GM04504 (cell line): Measurements from ENCODE around the gene MRAS.
A peak's percentile ranks its signal among the peaks of the same experiment; 100 is the strongest.
"Not testable (repeated sequence)": the region's sequence is repeated elsewhere in the genome, so short reads cannot be mapped to it uniquely, and the experiment has no call there.

ENCODE experiments used
- DNase-seq: peaks from one replicate; pipeline ENCODE4 v3.0.0-alpha.2; 2012; ENCODE audit warnings: low read depth

Gene MRAS

DNA sequence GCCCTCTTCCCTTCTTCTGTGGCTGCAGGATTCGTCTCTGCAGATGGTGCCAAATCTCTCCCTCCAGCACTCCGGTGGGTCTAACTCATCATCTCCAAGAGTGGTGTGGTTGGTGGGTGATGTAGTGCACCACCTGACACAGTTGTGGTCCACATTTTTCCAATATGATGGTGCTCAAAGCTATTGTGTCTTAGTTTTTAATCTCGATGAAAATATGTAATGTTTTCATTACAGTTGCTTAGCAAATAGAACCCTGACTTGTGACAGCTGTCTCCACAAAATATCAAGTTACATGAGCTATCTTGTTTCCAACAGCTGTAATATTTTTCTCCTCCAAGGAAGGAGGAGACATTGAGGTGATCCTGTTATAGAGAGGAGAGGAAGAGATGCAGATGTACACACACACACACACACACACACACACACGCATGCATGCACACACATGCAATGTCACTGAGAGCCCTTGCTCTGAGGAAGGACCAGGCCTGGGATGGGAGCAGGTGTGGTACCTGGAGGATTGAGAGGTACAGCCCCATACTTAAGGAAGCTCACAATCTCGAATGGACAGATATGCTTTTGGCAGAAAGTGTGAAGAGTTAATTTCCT lies 70.3 kb downstream of the MRAS start:
- no peak for DNase-seq

- no peak for DNase-seq
These were observed 74.9 kb downstream of the MRAS start for GRCh38 chr3:138423316-138423715.

DNA sequence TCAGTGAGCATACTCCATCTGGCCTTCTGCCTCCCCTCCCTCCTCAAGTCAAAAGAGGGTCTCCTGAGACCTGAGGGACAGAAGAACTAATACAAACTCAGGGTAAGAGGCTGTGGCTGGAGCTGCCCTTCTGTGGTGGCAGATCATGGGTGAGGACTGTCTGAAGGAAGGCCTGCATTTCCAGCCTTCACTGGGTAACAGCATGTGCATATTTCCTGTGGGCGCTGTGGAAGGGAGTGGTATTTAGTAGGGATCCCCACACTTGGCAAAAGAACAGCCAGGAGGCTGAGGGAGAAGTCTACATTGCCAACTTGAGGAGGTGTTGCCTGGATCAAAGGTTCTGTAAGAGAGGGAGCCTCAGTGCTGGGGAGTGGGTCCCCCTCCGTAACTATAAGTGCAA lies 75.9 kb downstream of the MRAS start:
- no peak for DNase-seq

- DNase-seq: no peak
These were observed 77.8 kb downstream of the MRAS start for GRCh38 chr3:138426211-138426610.

- not testable (repeated sequence) for DNase-seq
These were observed 78.4 kb downstream of the MRAS start for GRCh38 chr3:138426754-138427153.

DNA sequence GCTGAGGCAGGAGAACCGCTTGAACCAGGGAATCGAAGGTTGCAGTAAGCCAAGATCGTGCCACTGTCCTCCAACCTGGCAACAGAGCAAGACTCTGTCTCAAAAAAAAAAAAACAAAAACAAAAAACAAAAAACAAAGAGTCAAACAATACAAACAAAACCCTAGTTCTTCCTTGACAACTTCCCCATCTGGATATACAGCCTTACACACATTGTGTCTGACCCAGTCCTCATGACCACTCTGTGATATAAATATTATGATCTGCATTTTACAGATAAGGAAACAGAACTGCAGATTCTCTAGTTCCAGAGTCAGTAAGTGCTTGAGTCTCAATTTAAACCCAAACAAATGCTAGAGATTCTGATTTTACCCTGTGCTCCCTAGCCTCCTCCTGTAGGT lies 81.3 kb downstream of the MRAS start:
- no peak for DNase-seq

DNA sequence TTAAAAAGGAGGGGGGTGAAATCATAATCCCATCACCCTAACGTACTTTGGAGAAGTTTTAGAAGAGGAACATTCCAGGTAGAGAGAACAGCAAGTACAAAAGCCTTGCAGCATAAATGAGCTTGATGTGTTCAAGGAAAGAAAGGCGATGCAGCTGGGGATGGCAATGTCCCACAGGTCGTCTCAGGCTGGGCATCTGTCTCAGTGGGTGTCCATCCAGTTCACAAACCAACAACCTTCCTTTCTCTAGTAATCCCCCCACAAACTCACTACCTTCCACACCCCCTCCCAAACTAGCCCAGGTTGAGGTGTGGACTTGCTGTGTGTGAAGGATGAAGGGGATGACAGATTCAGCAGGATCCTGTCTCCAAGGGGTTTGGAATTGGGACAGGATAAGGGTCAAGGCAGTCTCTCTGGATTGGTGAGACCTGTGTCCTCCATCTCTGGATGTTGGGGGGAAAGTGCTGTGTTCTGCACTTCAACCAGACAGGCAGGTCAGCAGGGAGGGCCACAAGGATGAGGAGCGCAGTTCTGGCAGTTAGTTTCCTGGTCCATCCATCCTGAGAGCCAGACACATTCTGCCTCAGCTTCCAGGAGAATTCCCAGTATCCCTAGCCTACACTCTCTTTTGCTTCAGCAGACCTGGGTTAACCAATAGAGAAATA lies 84.3 kb downstream of the MRAS start:
- DNase-seq: no peak

DNA sequence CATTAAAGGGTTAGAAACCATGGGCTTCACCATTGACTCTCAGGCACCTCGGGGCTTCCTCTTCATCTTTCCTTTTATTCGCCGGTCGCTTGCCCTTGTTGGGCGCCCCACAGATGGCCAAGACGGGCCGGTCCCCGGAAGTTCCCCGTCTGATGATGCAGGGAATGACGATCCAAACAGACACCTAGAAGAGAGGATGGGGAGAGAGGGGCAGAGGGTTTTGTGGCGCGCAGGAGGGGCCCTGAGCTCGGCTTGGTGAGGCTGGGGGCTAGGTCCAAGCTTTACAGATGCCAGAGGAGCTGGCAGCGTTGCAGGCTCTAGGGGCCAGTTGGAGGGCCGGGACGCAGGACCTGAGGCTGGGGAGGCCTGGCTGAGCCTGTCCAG lies 85.5 kb downstream of the MRAS start:
- DNase-seq: no peak

DNA sequence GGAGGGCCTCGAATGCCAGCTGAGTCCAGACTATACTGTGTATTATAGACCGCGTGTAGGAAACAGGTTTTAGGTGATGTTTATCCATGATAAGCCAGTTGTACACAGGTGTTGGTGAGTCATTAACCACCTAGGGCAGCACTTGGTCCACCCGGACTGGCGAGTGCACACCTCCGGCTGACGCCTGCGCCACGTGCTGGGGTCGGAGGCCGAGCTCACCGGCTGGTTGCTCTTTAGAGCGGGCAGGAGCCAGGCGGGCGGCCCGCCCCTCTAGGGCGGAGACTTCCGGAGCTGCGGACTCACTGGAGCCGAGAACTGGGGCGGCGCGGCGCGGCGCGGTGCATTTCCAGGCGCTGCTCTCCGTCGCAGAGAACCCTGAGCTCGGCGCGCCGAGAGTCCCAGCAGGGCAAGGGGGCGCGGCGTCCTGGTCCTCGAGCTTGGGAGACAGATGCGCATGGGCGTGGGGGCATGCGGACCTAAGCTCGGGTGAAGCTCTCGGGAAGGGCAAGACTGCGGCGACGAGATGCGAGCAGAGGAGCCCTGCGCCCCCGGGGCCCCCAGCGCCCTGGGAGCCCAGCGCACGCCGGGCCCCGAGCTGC lies 86.0 kb downstream of the MRAS start, which contains the start of gene ESYT3:
Gene ESYT3, plus strand, starts transcription at position 341 of the 599 bp plus-strand sequence. Its CDS starts 183 bp downstream, at position 524.
- DNase-seq: no peak

- DNase-seq: no peak
These were observed 86.7 kb downstream of the MRAS start for GRCh38 chr3:138434875-138435772.

GRCh38 chr3:138435840-138436239 lies 87.5 kb downstream of the MRAS start:
- DNase-seq: no peak

DNA sequence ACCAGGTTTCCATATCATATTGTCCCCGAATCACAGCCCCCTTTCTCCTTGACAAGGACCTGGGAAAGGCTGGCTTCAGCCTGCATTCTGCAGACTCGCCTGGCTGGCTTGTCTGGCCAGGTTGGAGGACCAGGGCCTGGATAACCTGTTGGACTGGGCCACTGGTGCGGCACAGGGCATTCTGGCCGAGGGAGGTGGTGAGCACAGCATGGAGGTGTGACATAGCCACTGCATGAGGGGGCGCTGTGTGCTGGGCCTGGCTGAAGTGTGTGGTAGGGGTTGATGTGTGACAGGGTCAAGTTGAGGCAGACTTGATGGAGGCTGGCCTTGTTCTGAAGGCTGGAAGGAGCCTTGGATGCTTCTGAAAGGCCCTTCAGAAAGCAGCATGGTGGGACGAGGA lies 88.9 kb downstream of the MRAS start:
- DNase-seq: no peak

DNA sequence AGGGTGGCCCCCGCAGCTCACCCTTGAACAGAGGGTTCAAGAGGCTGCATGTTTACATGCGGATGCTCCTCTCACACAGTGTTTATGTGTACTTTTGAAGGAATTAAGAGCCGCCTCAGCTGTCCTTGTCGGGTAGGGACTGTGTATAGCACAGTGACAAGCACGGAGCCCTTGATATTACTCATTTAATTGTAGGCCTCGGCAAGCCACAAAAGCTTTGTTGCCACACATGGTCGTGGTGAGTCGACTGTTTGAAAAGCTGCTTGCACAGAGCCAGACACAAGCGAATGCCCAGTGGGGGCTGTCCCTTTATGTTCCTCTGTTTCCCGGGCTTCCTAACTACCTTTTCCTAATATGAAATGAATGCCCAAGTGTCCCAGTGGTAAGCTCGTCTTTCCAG lies 90.5 kb downstream of the MRAS start:
- no peak for DNase-seq

- no peak for DNase-seq
These were observed 91.3 kb downstream of the MRAS start for GRCh38 chr3:138439646-138440045.

- no peak for DNase-seq
These were observed 91.7 kb downstream of the MRAS start for GRCh38 chr3:138440121-138440521.

GRCh38 chr3:138440596-138440995 lies 92.2 kb downstream of the MRAS start:
- DNase-seq: peak; percentile 55

DNA sequence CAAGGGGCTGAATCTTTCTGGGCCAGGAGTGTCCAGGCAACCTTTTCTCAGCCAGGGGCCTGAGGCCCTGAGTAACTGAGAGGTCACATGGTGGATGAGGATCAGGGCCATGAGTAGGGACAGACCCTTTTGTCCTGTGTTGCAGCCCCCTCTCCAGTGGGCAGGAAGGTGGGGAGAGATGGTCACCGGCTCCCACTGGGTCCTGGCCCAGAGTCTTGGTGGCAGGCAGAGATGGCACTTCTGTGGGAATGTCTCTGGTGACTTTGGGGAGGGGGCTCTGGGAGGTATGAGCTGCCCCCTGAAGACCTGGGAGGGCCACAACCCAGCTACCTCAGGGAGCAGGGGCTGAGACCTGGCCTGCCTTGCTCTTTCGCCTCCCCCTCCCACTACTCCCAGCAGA lies 92.9 kb downstream of the MRAS start:
- DNase-seq: no peak

- no peak for DNase-seq
These were observed 93.4 kb downstream of the MRAS start for GRCh38 chr3:138441742-138442141.

GRCh38 chr3:138442433-138442832 lies 94.1 kb downstream of the MRAS start:
- no peak for DNase-seq

- no peak for DNase-seq
These were observed 94.7 kb downstream of the MRAS start for GRCh38 chr3:138443091-138443490.

GRCh38 chr3:138443521-138444503 lies 95.4 kb downstream of the MRAS start:
- DNase-seq: no peak
